Upper lobe of right lung (tissue), 1 donor: ENCODE results near the gene PMPCA. TPM values are rescaled to one million over a fixed set of nuclear protein-coding genes. Genes with fewer than 3 reads are reported as not detected.

ENCODE experiments used
- ATAC-seq: fragments of 200-7000 bp; cut with Tn5 transposase; one replicate; pipeline ENCODE4 v1.9.1; 2020; ENCODE audit warnings: mild to moderate bottlenecking, moderate library complexity
- DNase-seq: peaks from one replicate; pipeline ENCODE4 v3.0.0-alpha.2; 2020
- H3K27ac ChIP-seq: fragments of 200-600 bp; one replicate; pipeline ENCODE4 v1.8.0; 2022
- H3K27me3 ChIP-seq: fragments of 200-600 bp; one replicate; pipeline ENCODE4 v1.8.0; 2022; ENCODE audit warnings: mild to moderate bottlenecking
- H3K36me3 ChIP-seq: fragments of 200-600 bp; one replicate; pipeline ENCODE4 v1.8.0; 2022
- H3K4me1 ChIP-seq: fragments of 200-600 bp; one replicate; pipeline ENCODE4 v1.8.0; 2022
- H3K4me3 ChIP-seq: fragments of 200-600 bp; one replicate; pipeline ENCODE4 v1.8.0; 2022; ENCODE audit warnings: mild to moderate bottlenecking
- H3K9me3 ChIP-seq: fragments of 200-600 bp; one replicate; pipeline ENCODE4 v1.8.0; 2022
- intact Hi-C: fragments of 100-400 bp; cut with DNase I; formaldehyde crosslinking; loops from one replicate; pipeline ENCODE4 v1.11.0; 2022
- total RNA-seq: library from RNA; stranded (reverse); fragmentation: NEBNext Ultra II Directional; extraction: Animal tissue kit (Norgen Biotek cat#: 25700); gene quantifications from one replicate; pipeline ENCODE4 v1.2.1, GENCODE V29; 2021
- TF ChIP-seq, protein P1 (sequence below): fragments of 200-600 bp; IDR thresholded peaks from one replicate; pipeline ENCODE4 v1.8.0; 2022; ENCODE audit warnings: antibody characterized with exemption
- donor health status: DM: no; HTN: yes; CAD: no; lungs with severe emphysema.

Gene PMPCA
- total RNA-seq, 1 donor from 2014 or later = 41.9 TPM

DNA sequence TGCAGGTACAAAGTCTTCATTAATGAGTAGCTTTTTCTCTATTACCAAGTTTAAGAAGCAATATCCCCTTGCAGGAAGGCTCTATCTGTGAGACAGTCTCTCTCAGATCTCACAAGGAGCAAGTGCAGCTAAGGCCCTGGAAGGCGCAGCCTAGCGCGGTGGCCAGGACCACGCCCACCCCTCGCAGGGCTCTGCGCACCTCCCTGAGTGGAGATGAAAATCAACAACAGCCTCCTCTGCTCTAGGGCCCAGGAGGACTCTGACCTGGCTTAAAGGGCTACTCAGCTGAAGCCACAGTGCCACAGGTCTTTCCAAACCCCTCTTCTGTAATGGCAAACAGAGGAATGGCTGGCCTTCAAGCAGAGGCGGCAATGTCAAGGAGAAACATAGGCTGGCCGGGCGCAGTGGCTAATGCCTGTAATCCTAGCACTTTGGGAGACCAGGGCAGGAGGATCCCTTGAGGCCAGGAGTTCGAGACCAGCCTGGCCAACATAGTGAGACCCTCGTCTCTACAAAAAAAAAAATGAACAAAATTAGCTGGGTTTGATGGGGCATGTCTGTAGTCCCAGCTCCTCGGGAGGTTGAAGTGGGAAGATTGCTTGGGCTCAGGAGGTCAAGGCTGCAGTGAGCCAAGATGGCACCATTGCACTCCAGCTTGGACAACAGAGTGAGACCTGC lies 60.5 kb downstream of the PMPCA start:
- TF ChIP-seq, protein P1, sequence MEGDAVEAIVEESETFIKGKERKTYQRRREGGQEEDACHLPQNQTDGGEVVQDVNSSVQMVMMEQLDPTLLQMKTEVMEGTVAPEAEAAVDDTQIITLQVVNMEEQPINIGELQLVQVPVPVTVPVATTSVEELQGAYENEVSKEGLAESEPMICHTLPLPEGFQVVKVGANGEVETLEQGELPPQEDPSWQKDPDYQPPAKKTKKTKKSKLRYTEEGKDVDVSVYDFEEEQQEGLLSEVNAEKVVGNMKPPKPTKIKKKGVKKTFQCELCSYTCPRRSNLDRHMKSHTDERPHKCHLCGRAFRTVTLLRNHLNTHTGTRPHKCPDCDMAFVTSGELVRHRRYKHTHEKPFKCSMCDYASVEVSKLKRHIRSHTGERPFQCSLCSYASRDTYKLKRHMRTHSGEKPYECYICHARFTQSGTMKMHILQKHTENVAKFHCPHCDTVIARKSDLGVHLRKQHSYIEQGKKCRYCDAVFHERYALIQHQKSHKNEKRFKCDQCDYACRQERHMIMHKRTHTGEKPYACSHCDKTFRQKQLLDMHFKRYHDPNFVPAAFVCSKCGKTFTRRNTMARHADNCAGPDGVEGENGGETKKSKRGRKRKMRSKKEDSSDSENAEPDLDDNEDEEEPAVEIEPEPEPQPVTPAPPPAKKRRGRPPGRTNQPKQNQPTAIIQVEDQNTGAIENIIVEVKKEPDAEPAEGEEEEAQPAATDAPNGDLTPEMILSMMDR = no peak
- DNase-seq = no peak
- no peaks in the 10 kb centered on the region for H3K9me3 ChIP-seq
- H3K27me3 ChIP-seq = no peaks in the 10 kb centered on the region
- no peak for ATAC-seq
- H3K4me3 ChIP-seq = no peak overlapping the region
- H3K4me1 ChIP-seq = no peaks in the 10 kb centered on the region
- H3K36me3 ChIP-seq = peaks cover 100% of the 10 kb centered on the region
- intact Hi-C loops = no loop called here
- H3K27ac ChIP-seq = no peak overlapping the region

DNA sequence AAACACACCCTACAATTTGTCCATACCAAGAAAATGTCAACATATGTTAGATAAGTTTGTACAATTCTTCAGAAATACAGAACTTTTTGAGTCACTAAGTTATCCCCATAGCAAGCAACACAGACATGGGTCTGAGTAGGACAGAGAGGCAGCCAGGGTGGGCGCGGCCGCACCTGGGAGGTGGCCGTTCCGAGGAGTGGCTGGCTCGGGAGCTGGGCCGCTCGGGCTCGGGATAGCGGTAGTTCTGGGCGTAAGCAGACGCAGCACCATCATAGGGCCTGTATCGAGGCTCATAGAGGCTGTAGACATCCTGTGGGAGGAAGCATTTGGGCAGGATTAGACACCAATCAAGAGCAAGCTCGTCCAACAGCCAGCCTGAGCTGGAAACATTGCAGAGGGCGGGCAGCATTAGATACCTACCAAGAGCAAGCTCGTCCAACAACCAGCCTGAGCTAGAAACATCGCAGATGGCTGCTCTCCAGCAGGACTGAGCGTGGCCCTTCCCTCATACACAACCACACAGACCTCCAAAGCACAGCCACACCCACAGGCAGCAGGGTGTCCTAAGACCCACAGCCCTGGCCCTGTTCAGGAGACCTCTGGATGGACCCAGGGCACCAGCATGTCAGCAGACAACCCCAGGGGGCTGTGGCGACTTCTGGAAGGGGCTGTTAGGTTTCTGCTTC lies 61.5 kb downstream of the PMPCA start:
- ATAC-seq (no peak), DNase-seq (no peak)
- Histone ChIP-seq H3K4me3 (no peak overlapping the region), H3K27me3 (no peaks in the 10 kb centered on the region), H3K4me1 (no peaks in the 10 kb centered on the region), H3K27ac (no peak overlapping the region), H3K36me3 (peaks cover 100% of the 10 kb centered on the region), H3K9me3 (no peaks in the 10 kb centered on the region)
- intact Hi-C loops = no loop called here
- TF ChIP-seq, protein P1 = no peak

GRCh38 chr9:136472640-136473353 lies 62.3 kb downstream of the PMPCA start:
- H3K36me3 ChIP-seq = peaks cover 100% of the 10 kb centered on the region
- TF ChIP-seq, protein P1 = no peak

GRCh38 chr9:136473354-136473721 lies 62.9 kb downstream of the PMPCA start:
- ATAC-seq (no peak), DNase-seq (no peak)
- Histone ChIP-seq H3K27ac (no peak overlapping the region), H3K4me3 (no peak overlapping the region), H3K36me3 (peaks cover 100% of the 10 kb centered on the region), H3K9me3 (no peaks in the 10 kb centered on the region), H3K4me1 (no peaks in the 10 kb centered on the region), H3K27me3 (no peaks in the 10 kb centered on the region)
- intact Hi-C loops = no loop called here
- TF ChIP-seq, protein P1 = no peak

More at GRCh38 chr9:136472640-136473353, 62.3 kb downstream of the PMPCA start:
- ATAC-seq (no peak), DNase-seq (no peak)
- intact Hi-C loops = no loop called here
- H3K9me3 ChIP-seq = no peaks in the 10 kb centered on the region
- H3K27me3 ChIP-seq = no peaks in the 10 kb centered on the region
- no peak overlapping the region for H3K4me3 ChIP-seq
- no peak overlapping the region for H3K27ac ChIP-seq
- H3K4me1 ChIP-seq = no peaks in the 10 kb centered on the region

Other genes with a start within 250 kb of the PMPCA start
- not detected for gene LHX3, start 205.5 kb upstream of the PMPCA start, total RNA-seq
- gene QSOX2, start 164.8 kb upstream of the PMPCA start, total RNA-seq = 13.1 TPM
- gene CCDC187, start 106.6 kb upstream of the PMPCA start, total RNA-seq = 0.09 TPM
- 27.3 TPM for gene GPSM1, start 83.1 kb upstream of the PMPCA start, total RNA-seq
- 15.5 TPM for gene DNLZ, start 46.9 kb upstream of the PMPCA start, total RNA-seq
- 10.0 TPM for gene CARD9, start 37.0 kb upstream of the PMPCA start, total RNA-seq
- gene SNAPC4, start 10.5 kb upstream of the PMPCA start, total RNA-seq = 7.2 TPM
- 36.4 TPM for gene ENTR1, start within 50 bp of the PMPCA start, total RNA-seq
- gene INPP5E, start 29.2 kb downstream of the PMPCA start, total RNA-seq = 13.0 TPM
- 63.7 TPM for gene SEC16A, start 72.4 kb downstream of the PMPCA start, total RNA-seq
- gene NOTCH1, start 135.4 kb downstream of the PMPCA start, total RNA-seq = 114 TPM